ENCODE results near the gene GRK7.
A peak's percentile ranks its signal among the peaks of the same experiment; 100 is the strongest.

The GRK7 gene

DNA sequence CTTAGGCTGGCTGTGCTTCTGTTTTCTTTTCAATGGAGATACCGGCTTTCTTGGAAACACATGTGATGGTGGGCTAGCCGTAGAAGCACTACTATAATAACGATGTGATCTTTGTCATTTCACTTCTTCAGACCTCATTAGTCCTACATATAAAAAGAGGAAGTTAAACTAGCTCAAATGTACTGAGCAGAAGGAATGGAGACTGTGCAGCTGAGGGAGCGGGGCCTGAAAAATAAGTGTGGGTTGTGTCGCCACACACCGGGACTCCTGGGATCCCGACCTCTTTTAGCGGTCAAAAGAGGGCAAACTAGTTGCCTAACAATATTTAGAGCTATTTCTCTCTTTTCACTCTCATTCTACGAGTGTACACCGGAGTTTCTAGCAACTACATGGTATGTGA lies 26.1 kb upstream of the GRK7 start:
- TF ChIP-seq, protein P1, sequence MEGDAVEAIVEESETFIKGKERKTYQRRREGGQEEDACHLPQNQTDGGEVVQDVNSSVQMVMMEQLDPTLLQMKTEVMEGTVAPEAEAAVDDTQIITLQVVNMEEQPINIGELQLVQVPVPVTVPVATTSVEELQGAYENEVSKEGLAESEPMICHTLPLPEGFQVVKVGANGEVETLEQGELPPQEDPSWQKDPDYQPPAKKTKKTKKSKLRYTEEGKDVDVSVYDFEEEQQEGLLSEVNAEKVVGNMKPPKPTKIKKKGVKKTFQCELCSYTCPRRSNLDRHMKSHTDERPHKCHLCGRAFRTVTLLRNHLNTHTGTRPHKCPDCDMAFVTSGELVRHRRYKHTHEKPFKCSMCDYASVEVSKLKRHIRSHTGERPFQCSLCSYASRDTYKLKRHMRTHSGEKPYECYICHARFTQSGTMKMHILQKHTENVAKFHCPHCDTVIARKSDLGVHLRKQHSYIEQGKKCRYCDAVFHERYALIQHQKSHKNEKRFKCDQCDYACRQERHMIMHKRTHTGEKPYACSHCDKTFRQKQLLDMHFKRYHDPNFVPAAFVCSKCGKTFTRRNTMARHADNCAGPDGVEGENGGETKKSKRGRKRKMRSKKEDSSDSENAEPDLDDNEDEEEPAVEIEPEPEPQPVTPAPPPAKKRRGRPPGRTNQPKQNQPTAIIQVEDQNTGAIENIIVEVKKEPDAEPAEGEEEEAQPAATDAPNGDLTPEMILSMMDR (IDR thresholded peaks at IDR 0.05; ENCODE audit: borderline replicate concordance, control extremely low read depth, extremely low read depth, insufficient read depth, missing control alignments), result no peak
- in situ Hi-C loops (cut with MboI; ENCODE audit: low sequenced_read_pairs, unreplicated experiment), result no loop called here
- DNase-seq (ENCODE audit: low spot score), result no peak

- DNase-seq (ENCODE audit: low spot score), result no peak
- TF ChIP-seq, protein P1 (IDR thresholded peaks at IDR 0.05; ENCODE audit: borderline replicate concordance, control extremely low read depth, extremely low read depth, insufficient read depth, missing control alignments), result no peak
- in situ Hi-C loops (cut with MboI; ENCODE audit: low sequenced_read_pairs, unreplicated experiment), result no loop called here
Observed at GRCh38 chr3:141737678-141738021, 25.6 kb upstream of the GRK7 start.

DNA sequence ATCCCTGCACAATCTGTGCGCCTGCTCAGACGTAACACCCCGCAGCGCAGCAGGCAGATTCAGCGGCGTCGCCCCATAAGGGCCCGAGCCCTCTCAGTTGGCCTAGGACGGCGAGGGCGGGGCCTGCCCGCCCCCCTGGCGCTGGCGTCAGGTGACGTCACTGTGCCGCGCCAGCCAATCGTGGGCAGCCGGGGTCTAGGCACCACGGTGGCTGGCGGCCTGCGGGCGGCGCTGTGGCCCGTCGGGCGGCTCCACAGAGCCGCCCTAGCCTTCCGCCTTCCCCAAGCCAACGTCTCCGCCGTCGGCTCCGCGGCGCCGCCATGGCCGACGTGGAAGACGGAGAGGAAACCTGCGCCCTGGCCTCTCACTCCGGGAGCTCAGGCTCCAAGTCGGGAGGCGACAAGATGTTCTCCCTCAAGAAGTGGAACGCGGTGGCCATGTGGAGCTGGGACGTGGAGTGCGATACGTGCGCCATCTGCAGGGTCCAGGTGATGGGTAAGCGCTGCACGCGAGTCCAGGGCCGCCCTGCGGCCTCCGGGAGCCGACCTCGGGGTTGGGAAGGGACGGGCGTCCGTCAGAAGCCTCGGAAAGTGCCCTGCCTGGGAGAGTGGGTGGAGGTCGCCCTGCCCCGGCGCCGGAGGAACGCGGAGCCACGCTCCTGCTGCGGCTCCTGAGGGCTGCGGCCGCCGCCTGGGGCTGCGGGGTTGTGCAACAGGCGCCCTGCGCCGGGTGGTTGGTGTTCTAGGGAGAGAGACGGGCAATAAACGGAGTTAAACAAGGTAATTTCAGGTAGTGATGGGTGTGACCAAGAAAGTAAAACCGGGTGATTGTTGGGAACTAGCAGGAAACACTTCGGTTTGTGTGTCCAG lies 25.0 kb upstream of the GRK7 start, which contains the start of gene RNF7:
Gene RNF7 (plus strand): TSS at position 277 of the 869 bp plus-strand sequence. CDS start 44 bp downstream, at position 321.
- in situ Hi-C loops (cut with MboI; ENCODE audit: low sequenced_read_pairs, unreplicated experiment), result no loop called here
- peak; percentile 97 for DNase-seq (ENCODE audit: low spot score)
- TF ChIP-seq, protein P1 (IDR thresholded peaks at IDR 0.05; ENCODE audit: borderline replicate concordance, control extremely low read depth, extremely low read depth, insufficient read depth, missing control alignments), result peak; percentile 89

DNA sequence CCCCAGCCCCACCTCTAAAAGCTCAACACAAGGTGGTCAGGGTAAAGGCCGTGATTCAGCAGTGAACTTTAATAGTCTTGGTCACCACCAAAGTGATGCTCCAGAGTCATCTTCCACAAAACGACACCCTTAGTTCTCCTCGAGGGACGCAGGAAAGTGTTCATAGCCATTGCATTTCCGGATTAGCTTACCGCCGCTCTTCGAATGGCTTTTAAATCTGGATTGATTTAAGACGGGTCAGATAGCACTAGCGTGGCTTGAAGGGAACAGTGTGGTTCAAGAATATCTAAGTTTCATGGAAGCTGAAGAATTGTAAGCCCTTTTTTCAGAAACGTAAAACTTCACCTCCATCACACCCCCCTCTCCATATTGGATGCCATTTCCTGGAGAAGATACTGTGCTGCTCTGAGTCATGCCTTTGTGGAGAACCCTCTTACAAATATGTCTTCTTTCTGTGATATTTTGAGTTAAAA lies 24.3 kb upstream of the GRK7 start:
- peak; percentile 34 for DNase-seq (ENCODE audit: low spot score)
- TF ChIP-seq, protein P1 (IDR thresholded peaks at IDR 0.05; ENCODE audit: borderline replicate concordance, control extremely low read depth, extremely low read depth, insufficient read depth, missing control alignments), result no peak
- in situ Hi-C loops (cut with MboI; ENCODE audit: low sequenced_read_pairs, unreplicated experiment), result no loop called here

- in situ Hi-C loops (cut with MboI; ENCODE audit: low sequenced_read_pairs, unreplicated experiment), result no loop called here
- TF ChIP-seq, protein P1 (IDR thresholded peaks at IDR 0.05; ENCODE audit: borderline replicate concordance, control extremely low read depth, extremely low read depth, insufficient read depth, missing control alignments), result no peak
- DNase-seq (ENCODE audit: low spot score), result no peak
Observed at GRCh38 chr3:141739731-141740130, 23.5 kb upstream of the GRK7 start.

- in situ Hi-C loops (cut with MboI; ENCODE audit: low sequenced_read_pairs, unreplicated experiment), result no loop called here
- TF ChIP-seq, protein P1 (IDR thresholded peaks at IDR 0.05; ENCODE audit: borderline replicate concordance, control extremely low read depth, extremely low read depth, insufficient read depth, missing control alignments), result no peak
- no peak for DNase-seq (ENCODE audit: low spot score)
Observed at GRCh38 chr3:141740349-141740748, 22.9 kb upstream of the GRK7 start.
